HG03378 (cell line): ENCODE results near the gene PITX3.
"Not testable (repeated sequence)": the region's sequence is repeated elsewhere in the genome, so short reads cannot be mapped to it uniquely, and the experiment has no call there.

Experiments
- ATAC-seq: cut with Tn5 transposase; IDR thresholded peaks from one replicate; pipeline ENCODE4 v1.9.1; 2021; ENCODE audit warnings: mild to moderate bottlenecking, moderate library complexity; ENCODE audit not compliant: unreplicated experiment

Gene PITX3

GRCh38 chr10:102229810-102230263, 11.5 kb downstream of the PITX3 start:
- ATAC-seq: no peak

- ATAC-seq: no peak
Measured at GRCh38 chr10:102227050-102227449, 14.3 kb downstream of the PITX3 start.

- ATAC-seq: no peak
Measured at GRCh38 chr10:102226542-102226870, 14.8 kb downstream of the PITX3 start.

GRCh38 chr10:102225646-102226541, 15.4 kb downstream of the PITX3 start, which contains the start of gene ELOVL3:
TSS of gene ELOVL3 (plus strand) at chr10:102226299. CDS start at chr10:102226549, 250 bp downstream.
- ATAC-seq: peak; percentile 77

- ATAC-seq: no peak
Measured at GRCh38 chr10:102222797-102223196, 18.5 kb downstream of the PITX3 start.

GRCh38 chr10:102220612-102221011, 20.7 kb downstream of the PITX3 start:
- no peak for ATAC-seq

- no peak for ATAC-seq
Measured at GRCh38 chr10:102219370-102219769, 21.9 kb downstream of the PITX3 start.

GRCh38 chr10:102213599-102213998, 27.7 kb downstream of the PITX3 start:
- not testable (repeated sequence) for ATAC-seq

GRCh38 chr10:102211615-102212299, 29.6 kb downstream of the PITX3 start:
- ATAC-seq: no peak

- ATAC-seq: no peak
Measured at GRCh38 chr10:102208311-102209035, 32.8 kb downstream of the PITX3 start.

- ATAC-seq: no peak
Measured at GRCh38 chr10:102202386-102202785, 38.9 kb downstream of the PITX3 start.

GRCh38 chr10:102200751-102201640, 40.3 kb downstream of the PITX3 start:
- no peak for ATAC-seq

GRCh38 chr10:102198027-102198426, 43.3 kb downstream of the PITX3 start:
- ATAC-seq: no peak

GRCh38 chr10:102196893-102197292, 44.4 kb downstream of the PITX3 start:
- no peak for ATAC-seq

- no peak for ATAC-seq
Measured at GRCh38 chr10:102195296-102195870, 45.9 kb downstream of the PITX3 start.

GRCh38 chr10:102191956-102192355, 49.4 kb downstream of the PITX3 start:
- ATAC-seq: no peak

GRCh38 chr10:102188941-102189898, 52.1 kb downstream of the PITX3 start:
- not testable (repeated sequence) for ATAC-seq

GRCh38 chr10:102188298-102188940, 52.9 kb downstream of the PITX3 start:
- no peak for ATAC-seq
